ACHN (cell line): ENCODE data around the gene SEPHS1.
A peak's percentile ranks its signal among the peaks of the same experiment; 100 is the strongest.
"Not testable (repeated sequence)": the region's sequence is repeated elsewhere in the genome, so short reads cannot be mapped to it uniquely, and the experiment has no call there.

Source experiments
- DNase-seq: peaks from one replicate; pipeline ENCODE4 v3.0.0-alpha.2; 2015
- in situ Hi-C: cut with HindIII; loops from 2 replicates; pipeline ENCODE4 v1.10.0; 2017; ENCODE audit warnings: low sequenced_read_pairs, low pct_ligation_motif_present, low pct_unique_long_range_greater_than_20kb

The SEPHS1 gene

DNA sequence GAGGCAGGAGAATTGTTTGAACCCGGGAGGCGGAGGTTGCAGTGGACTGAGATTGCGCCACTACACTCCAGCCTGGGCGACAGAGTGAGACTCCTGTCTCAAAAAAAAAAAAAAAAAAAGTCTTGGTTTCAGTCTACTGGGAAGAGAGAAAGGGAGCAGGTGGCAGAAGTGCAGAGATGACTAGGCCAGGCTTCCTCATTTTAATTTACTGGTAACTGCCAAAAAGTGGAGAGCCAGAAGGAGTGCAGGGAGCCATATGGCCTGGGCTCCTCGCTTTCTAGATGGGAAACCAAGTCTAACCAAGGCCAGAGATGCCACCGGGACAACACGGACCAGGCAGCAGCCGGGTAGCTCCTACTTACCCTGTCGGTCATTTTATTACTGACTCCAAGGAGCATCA, 12.2 kb downstream of the SEPHS1 start:
- in situ Hi-C loops, result no loop called here
- DNase-seq, result no peak

DNA sequence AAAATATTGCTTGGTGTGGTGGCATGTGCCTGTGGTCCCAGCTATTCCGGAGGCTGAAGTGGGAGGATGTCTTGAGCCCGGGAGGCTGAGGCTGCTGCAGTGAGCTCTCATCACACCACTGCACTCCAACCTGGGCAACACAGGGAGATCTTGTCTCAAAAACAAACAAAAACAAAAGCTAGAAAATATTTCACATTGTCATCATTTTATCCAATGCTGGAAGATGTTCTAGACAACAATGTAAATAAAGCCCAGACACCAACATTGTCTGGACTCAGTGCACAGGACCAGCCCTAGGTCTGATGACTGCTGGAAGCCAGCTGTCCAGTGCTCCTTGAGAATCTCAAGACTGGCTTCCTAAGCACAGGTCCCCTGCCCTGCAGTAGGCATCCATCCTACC, 13.5 kb downstream of the SEPHS1 start:
- in situ Hi-C loops, result no loop called here
- DNase-seq, result no peak

DNA sequence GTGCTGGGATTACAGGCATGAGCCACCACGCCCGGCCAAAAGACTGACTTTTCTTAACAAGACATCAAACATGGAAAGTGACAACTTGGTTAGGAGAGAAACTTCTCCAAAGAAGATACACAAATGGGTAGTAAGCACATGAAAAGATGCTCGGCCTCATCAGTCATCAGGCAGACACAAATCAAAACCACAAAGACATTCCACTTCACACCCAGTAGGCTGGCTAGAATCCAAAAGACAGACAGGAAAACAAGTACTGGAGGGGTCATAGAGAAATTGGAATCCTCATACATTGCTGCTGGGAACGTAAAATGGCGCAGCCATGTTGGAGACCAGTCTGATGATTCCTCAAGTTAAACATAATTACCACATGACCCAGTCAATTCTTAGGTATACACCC, 16.4 kb downstream of the SEPHS1 start:
- peak; percentile 12 for DNase-seq
- in situ Hi-C loops, result no loop called here

DNA sequence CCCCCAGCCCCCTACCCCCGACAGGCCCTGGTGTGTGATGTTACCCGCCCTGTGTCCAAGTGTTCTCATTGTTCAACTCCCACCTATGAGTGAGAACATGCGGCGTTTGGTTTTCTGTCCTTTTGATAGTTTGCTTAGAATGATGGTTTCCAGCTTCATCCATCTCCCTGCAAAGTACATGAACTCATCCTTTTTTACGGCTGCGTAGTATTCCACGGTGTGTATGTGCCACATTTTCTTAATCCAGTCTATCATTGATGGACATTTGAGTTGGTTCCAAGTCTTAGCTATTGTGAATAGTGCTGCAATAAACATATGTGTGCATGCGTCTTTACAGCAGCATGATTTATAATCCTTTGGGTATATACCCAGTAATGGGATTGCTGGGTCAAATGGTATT, 17.1 kb downstream of the SEPHS1 start:
- in situ Hi-C loops, DNase-seq: not testable (repeated sequence)

DNA sequence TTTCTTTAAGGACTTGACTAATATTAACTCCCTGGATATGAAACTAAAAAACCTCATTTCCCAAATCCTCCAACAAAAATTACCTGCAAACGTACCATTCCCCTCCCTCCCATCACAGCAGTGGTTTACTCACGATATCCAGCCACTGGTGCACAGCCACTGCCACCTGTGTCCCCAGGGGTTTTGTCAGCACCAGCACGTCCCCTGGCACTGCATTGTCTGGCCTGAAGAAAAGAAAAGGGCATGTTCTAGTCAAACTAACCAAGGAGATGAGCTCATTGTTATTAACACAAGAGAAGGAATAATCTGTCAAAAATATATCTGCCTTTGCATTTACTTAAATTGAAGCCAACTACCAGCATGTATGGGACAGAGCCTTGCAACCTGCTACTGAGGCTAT, 18.5 kb downstream of the SEPHS1 start:
- DNase-seq, result no peak
- in situ Hi-C loops, result no loop called here

DNA sequence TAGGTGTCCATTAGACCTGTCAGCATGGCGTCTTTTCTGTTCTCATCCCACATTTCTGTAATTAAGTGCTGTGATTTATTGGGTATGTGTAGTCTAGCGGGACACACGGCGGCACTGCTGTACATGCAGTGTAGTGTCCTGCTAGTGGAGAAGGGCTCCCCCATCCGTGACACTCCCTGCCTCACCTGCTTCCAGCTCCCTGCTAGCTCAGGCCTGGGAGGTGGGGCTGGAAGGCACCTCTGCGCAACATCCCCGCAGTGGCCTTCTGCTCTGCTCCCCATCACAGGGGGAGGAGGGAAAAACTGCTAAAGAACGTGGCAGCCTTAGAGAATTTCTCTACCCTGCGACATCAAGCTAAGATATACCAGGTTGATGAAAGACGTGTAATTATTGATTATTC, 19.5 kb downstream of the SEPHS1 start:
- DNase-seq, result no peak
- in situ Hi-C loops, result no loop called here

GRCh38 chr10:13328126-13328525, 20.0 kb downstream of the SEPHS1 start:
- in situ Hi-C loops, result no loop called here
- no peak for DNase-seq

DNA sequence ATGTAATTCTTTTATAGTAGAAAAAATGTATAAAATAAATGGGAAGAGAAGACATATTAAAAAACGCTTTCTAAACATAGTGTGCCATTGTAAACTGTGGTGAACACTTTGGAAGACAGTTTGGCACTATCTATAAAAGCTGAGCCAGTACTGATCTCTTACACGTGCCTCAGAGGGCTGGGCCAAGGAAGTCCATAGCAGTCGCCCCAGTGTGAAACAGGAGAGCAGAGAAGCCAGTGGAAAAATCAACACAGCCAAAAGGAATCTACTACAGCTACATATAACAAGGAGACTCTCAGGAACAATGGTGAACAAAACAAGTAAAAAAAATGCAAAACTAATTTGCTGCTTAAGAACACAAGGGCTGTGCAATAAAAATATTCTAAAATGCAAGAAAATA, 20.6 kb downstream of the SEPHS1 start:
- DNase-seq, result no peak
- in situ Hi-C loops, result no loop called here

- in situ Hi-C loops, result no loop called here
- no peak for DNase-seq
Measured at GRCh38 chr10:13322615-13323148, 25.4 kb downstream of the SEPHS1 start.

- in situ Hi-C loops, result no loop called here
- no peak for DNase-seq
Measured at GRCh38 chr10:13321576-13321975, 26.5 kb downstream of the SEPHS1 start.

- in situ Hi-C loops, result no loop called here
Measured at GRCh38 chr10:13319166-13319565, 28.9 kb downstream of the SEPHS1 start.

GRCh38 chr10:13317474-13317873, 30.6 kb downstream of the SEPHS1 start:
- no peak for DNase-seq
- in situ Hi-C loops, result no loop called here

More at GRCh38 chr10:13319166-13319565, 28.9 kb downstream of the SEPHS1 start:
- no peak for DNase-seq

DNA sequence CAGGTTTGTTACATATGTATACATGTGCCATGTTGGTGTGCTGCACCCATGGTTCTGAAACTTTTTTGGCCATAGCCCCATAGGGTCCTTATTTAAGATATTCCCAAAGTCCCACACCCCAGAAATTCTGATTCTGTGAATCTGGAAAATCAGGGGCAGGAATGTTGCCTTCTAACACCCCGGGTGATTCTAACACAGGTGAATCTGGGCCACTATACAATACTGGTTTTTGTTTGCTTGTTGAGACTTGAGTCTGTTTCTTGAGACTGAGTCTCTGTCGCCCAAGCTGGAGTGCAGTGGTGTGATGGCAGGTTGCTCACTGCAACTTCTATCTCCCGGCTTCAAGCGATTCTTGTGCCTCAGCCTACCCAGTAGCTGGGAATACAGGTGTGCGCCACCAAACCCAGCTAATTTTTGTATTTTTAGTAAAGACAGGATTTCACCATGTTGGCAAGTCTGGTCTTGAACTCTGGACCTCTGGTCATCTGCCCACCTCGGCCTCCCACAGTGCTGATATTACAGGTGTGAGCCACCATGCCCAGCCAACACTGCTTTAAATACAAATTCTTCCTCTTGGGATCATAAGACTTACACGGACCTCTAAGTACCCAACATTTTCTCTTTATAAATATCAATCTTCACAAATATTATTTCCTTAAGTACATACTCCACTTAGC, 31.3 kb downstream of the SEPHS1 start:
- in situ Hi-C loops, result no loop called here
- no peak for DNase-seq

DNA sequence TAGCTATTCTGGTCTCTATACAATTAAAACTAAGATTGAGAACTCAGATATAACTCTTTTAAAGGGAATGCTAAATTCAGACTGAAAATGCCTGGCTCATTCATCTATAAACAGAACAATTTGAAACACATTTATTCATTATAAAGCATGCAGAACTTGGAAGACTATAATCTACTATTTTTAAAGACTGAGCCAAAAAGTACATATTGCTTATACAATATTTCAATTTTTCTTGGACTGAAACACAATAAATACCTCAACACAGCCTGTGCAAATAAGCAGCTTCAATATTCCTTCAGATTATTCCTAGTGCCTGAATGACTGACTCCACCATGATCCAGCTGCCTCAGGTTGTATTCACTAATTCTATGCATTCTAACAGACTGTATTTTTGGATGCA, 32.7 kb downstream of the SEPHS1 start:
- in situ Hi-C loops, result no loop called here
- DNase-seq, result no peak

DNA sequence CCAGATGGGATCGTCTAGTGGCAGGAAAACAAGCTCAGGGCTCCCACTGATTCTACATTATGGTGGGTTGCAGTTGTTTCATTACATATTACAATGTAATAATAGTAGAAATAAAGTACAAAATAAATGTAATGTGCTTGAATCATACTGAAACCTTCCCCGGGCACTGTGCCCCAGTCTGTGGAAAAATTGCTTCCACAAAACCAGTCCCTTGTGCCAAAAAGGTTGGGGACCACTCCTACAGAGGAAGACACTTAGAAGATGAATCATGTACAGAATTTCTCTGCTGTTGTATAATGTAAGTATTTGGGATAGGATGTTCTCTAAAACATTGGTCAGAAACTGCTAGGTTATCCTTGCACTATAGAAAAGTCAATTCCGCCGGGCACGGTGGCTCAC, 36.9 kb downstream of the SEPHS1 start:
- in situ Hi-C loops, result no loop called here
- DNase-seq, result no peak

GRCh38 chr10:13310518-13311176, 37.4 kb downstream of the SEPHS1 start:
- in situ Hi-C loops, result no loop called here
- no peak for DNase-seq

DNA sequence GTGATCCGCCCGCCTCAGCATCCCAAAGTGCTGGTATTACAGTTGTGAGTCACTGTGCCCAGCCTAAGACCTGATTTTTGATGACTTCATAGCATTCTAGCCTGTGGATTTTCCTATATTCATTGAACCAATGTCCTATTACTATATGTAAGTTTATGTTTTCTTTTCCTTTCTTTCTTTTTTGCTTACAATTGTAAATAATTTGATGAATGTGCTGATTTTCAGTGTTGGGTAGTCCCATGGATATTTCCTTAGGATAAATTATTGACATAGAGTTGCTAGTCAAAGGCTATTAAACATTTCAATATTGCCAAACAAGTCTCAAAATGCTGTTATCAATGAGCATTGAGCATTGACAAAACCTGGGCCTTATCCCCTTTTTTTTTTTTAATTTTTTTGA, 38.3 kb downstream of the SEPHS1 start:
- DNase-seq, result no peak
- in situ Hi-C loops, result no loop called here

DNA sequence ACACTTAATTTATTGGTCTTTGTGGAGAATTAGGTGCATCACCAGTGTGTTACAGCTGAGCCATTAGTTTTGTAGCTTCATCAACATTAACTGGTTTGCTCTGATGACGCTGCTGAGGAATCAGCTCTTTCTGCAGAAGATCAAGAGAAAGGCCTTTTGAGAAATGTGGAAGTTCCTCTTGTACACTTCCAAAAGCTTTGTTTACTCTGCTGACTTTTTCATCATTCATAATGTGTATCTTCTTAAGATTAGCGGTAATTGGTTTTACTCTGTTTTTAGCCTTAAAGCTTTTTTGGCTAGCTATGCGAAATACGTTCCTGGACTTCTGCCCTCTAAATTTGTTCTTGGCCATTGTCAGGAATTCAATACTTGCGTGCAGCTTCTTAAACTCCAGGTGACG, 40.0 kb downstream of the SEPHS1 start:
- in situ Hi-C loops, result no loop called here
- no peak for DNase-seq

DNA sequence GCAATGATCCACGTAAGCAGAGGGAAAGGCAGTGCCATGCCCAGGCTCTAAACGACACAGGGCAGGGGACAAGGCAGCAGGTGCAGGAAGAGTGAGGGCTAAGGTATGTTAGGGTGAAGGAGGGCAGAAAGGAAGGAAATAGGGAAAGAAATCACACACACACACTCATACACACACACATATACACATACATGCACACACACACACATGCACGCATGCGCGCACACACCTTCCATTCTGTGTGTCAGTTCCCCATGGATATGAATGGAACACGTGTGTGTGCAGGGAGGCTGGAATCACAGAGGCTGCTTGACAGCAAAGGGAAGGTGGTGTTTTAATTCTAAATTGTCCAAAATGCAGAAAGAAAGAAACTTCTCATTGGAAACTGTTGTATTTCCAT, 42.0 kb downstream of the SEPHS1 start:
- no peak for DNase-seq
- in situ Hi-C loops, result no loop called here
